H1 (cell line): ENCODE results near the gene LPIN2. TPM values are rescaled to one million over a fixed set of nuclear protein-coding genes. Genes with fewer than 3 reads are reported as not detected.

Source experiments
- CTCF ChIA-PET: fragments of 300-600 bp; sonication (Branson Sonifier 250); formaldehyde crosslinking; loops from one replicate; lab custom pipeline; 2021; ENCODE audit not compliant: partially characterized antibody; lab: Charles Lee
- POLR2A ChIA-PET: fragments of 300-600 bp; sonication (Branson Sonifier 250); formaldehyde crosslinking; loops from one replicate; lab custom pipeline; 2021; ENCODE audit warnings: inconsistent platforms; ENCODE audit not compliant: partially characterized antibody; lab: Charles Lee
- DNase-seq, 2 experiments: peaks; one replicate each; pipeline versions ENCODE4 v3.0.0 to v3.0.0-alpha.2; 2010 to 2022; ENCODE audit warnings: low spot score in 2 of 2, low read depth in 1 of 2, mixed read lengths in 1 of 2
- FAIRE-seq: peaks from 2 replicates; lab custom pipeline; 2011; peaks lifted over from hg19 to GRCh38; lab: Jason Lieb, UNC
- H2AFZ ChIP-seq: 2 replicates; pipeline ENCODE4 v1.8.1; 2012; ENCODE audit warnings: low read length, inconsistent platforms
- H2AK5ac ChIP-seq: 2 replicates; pipeline ENCODE4 v1.6.1; 2013; ENCODE audit warnings: low read depth, low read length
- H2BK120ac ChIP-seq: replicated peaks from 2 replicates; pipeline ENCODE3; 2013; ENCODE audit warnings: low read depth, low read length, inconsistent platforms
- H2BK12ac ChIP-seq: 2 replicates; pipeline ENCODE4 v1.6.1; 2013; ENCODE audit warnings: low read depth, low read length
- H2BK15ac ChIP-seq: 2 replicates; pipeline ENCODE4 v1.6.1; 2013; ENCODE audit warnings: low read length
- H2BK20ac ChIP-seq: 2 replicates; pipeline ENCODE4 v1.6.1; 2013; ENCODE audit warnings: low read length
- H2BK5ac ChIP-seq: 2 replicates; pipeline ENCODE4 v1.6.1; 2013; ENCODE audit warnings: low read depth, low read length
- H3K14ac ChIP-seq: 2 replicates; pipeline ENCODE4 v1.6.1; 2013; ENCODE audit warnings: inconsistent platforms; ENCODE audit not compliant: insufficient read length
- H3K18ac ChIP-seq: 2 replicates; pipeline ENCODE4 v1.6.1; 2013; ENCODE audit warnings: low read length; ENCODE audit errors: extremely low read depth
- H3K23ac ChIP-seq: 2 replicates; pipeline ENCODE4 v1.6.1; 2013; ENCODE audit warnings: inconsistent platforms; ENCODE audit not compliant: insufficient read length
- H3K23me2 ChIP-seq: 2 replicates; pipeline ENCODE4 v1.6.1; 2013; ENCODE audit warnings: low read depth, low read length
- H3K27ac ChIP-seq: 2 replicates; pipeline ENCODE4 v1.6.1; 2011; ENCODE audit warnings: low read depth, low read length, inconsistent platforms
- H3K27me3 ChIP-seq, 4 experiments: replicated peaks in 1 of 4; 1 replicate in 1 of 4; 2 replicates in 3 of 4; pipeline versions ENCODE4 v1.6.1 to v1.8.1; 2011 to 2013; ENCODE audit warnings: low read length in 3 of 4, mild to moderate bottlenecking in 3 of 4, inconsistent platforms in 2 of 4, mixed read lengths in 2 of 4, moderate library complexity in 1 of 4; ENCODE audit not compliant: control insufficient read depth in 3 of 4, insufficient read depth in 3 of 4; ENCODE audit errors: extremely low read depth in 1 of 4
- H3K36me3 ChIP-seq, 4 experiments: 2 replicates each; pipeline versions ENCODE4 v1.6.1 to v1.8.1; 2011 to 2013; ENCODE audit warnings: mild to moderate bottlenecking in 4 of 4, low read length in 3 of 4, moderate library complexity in 2 of 4, control low read depth in 1 of 4, inconsistent platforms in 1 of 4; ENCODE audit not compliant: insufficient read depth in 4 of 4, control insufficient read depth in 2 of 4
- H3K4ac ChIP-seq: replicated peaks from 2 replicates; pipeline ENCODE3; 2013; ENCODE audit warnings: low read length, low read depth, mixed read lengths, inconsistent platforms; ENCODE audit not compliant: insufficient read length
- H3K4me1 ChIP-seq, 4 experiments: replicated peaks in 1 of 4; 1 replicate in 1 of 4; 2 replicates in 3 of 4; pipeline versions ENCODE4 v1.6.1 to v1.8.1; 2011 to 2013; ENCODE audit warnings: low read length in 3 of 4, inconsistent platforms in 2 of 4, mixed read lengths in 1 of 4; ENCODE audit not compliant: insufficient read depth in 4 of 4, control insufficient read depth in 3 of 4
- H3K4me2 ChIP-seq, 2 experiments: 2 replicates each; pipeline versions ENCODE4 v1.6.1 to v1.8.1; 2011 to 2013; ENCODE audit warnings: low read depth in 2 of 2, low read length in 2 of 2, control low read depth in 1 of 2, inconsistent platforms in 1 of 2, mild to moderate bottlenecking in 1 of 2; ENCODE audit not compliant: insufficient read depth in 1 of 2
- H3K4me3 ChIP-seq, 4 experiments: fragments of 200-600, 300-600 bp in 1 of 4; sonication (generic), shearing (Covaris generic), sonication (Bioruptor Twin) in 1 of 4; 2 replicates each; pipeline versions ENCODE4 v1.5.1 to v1.8.1; 2011 to 2016; ENCODE audit warnings: low read length in 4 of 4, low read depth in 3 of 4, control low read depth in 2 of 4, inconsistent platforms in 2 of 4, mild to moderate bottlenecking in 2 of 4, mixed read lengths in 1 of 4, moderate library complexity in 1 of 4; ENCODE audit not compliant: insufficient read depth in 2 of 4; ENCODE audit errors: extremely low read depth in 1 of 4
- H3K56ac ChIP-seq: replicated peaks from 2 replicates; pipeline ENCODE3; 2013; ENCODE audit warnings: low read depth, mild to moderate bottlenecking, mixed read lengths, low read length, inconsistent platforms; ENCODE audit not compliant: insufficient read length
- H3K79me1 ChIP-seq: 2 replicates; pipeline ENCODE4 v1.6.1; 2013; ENCODE audit warnings: low read depth, low read length, control low read depth
- H3K79me2 ChIP-seq, 2 experiments: 2 replicates each; pipeline versions ENCODE4 v1.6.1 to v1.8.1; 2012 to 2013; ENCODE audit warnings: low read length in 2 of 2, mild to moderate bottlenecking in 2 of 2, inconsistent platforms in 1 of 2; ENCODE audit not compliant: insufficient read depth in 2 of 2, control insufficient read depth in 1 of 2
- H3K9ac ChIP-seq, 4 experiments: replicated peaks in 1 of 4; 1 replicate in 1 of 4; 2 replicates in 3 of 4; pipeline versions ENCODE4 v1.6.1 to v1.8.1; 2011 to 2013; ENCODE audit warnings: low read depth in 3 of 4, low read length in 3 of 4, control low read depth in 2 of 4, mild to moderate bottlenecking in 2 of 4, moderate library complexity in 2 of 4, inconsistent platforms in 1 of 4; ENCODE audit errors: extremely low read depth in 1 of 4
- H3K9me3 ChIP-seq, 2 experiments: 2 replicates each; pipeline versions ENCODE4 v1.6.1 to v1.8.1; 2012 to 2013; ENCODE audit warnings: mild to moderate bottlenecking in 2 of 2, moderate library complexity in 2 of 2, control low read depth in 1 of 2, inconsistent platforms in 1 of 2, low read depth in 1 of 2, low read length in 1 of 2, mixed read lengths in 1 of 2; ENCODE audit not compliant: insufficient read depth in 2 of 2
- H4K20me1 ChIP-seq, 2 experiments: replicated peaks in 1 of 2; 2 replicates each; pipeline versions ENCODE3 to v1.8.1; 2011 to 2013; ENCODE audit warnings: inconsistent platforms in 2 of 2, low read length in 2 of 2, mild to moderate bottlenecking in 1 of 2; ENCODE audit not compliant: insufficient read depth in 2 of 2, control insufficient read depth in 1 of 2
- H4K5ac ChIP-seq: 2 replicates; pipeline ENCODE4 v1.6.1; 2013; ENCODE audit warnings: low read length, low read depth, mixed read lengths, inconsistent platforms; ENCODE audit not compliant: insufficient read length
- H4K8ac ChIP-seq: 2 replicates; pipeline ENCODE4 v1.8.0; 2013; ENCODE audit warnings: mild to moderate bottlenecking, moderate library complexity, low read length, inconsistent platforms; ENCODE audit not compliant: insufficient read depth; ENCODE audit errors: extremely low read depth
- H4K91ac ChIP-seq: replicated peaks from 2 replicates; pipeline ENCODE3; 2013; ENCODE audit warnings: low read length, mixed read lengths, inconsistent platforms; ENCODE audit not compliant: insufficient read length
- CBX8 ChIP-seq: fragments of 300-800, 300-1000 bp; sonication (generic); IDR thresholded peaks from 2 replicates; pipeline ENCODE4 v1.7.1; 2016; ENCODE audit warnings: low read depth, low read length, borderline replicate concordance
- CEBPB ChIP-seq: IDR thresholded peaks from 2 replicates; pipeline ENCODE4 v1.6.1; 2012; ENCODE audit warnings: low read depth, low read length
- HDAC6 ChIP-seq: IDR thresholded peaks from one replicate; pipeline ENCODE4 v1.7.1; 2012; ENCODE audit warnings: low read depth, mild to moderate bottlenecking, inconsistent platforms, low read length, moderate library complexity
- MAX ChIP-seq: IDR thresholded peaks from 2 replicates; pipeline ENCODE4 v1.6.1; 2012; ENCODE audit warnings: inconsistent platforms
- RNF2 ChIP-seq: fragments of 200-900, 300-1000 bp; sonication (generic); IDR thresholded peaks from 2 replicates; pipeline ENCODE4 v1.7.1; 2016; ENCODE audit warnings: borderline replicate concordance, low read depth, mild to moderate bottlenecking, antibody characterized with exemption, low read length; ENCODE audit not compliant: poor library complexity, severe bottlenecking; ENCODE audit errors: missing control alignments
- TCF12 ChIP-seq: IDR thresholded peaks from 2 replicates; pipeline ENCODE4 v1.6.1; 2011; ENCODE audit warnings: low read depth, mild to moderate bottlenecking, low read length
- YY1 ChIP-seq: IDR thresholded peaks from 2 replicates; pipeline ENCODE4 v1.6.1; 2011; ENCODE audit warnings: low read depth, mild to moderate bottlenecking, low read length
- WGBS, 2 experiments: shearing (Covaris generic) in 1 of 2; methylation state at CpG; one replicate each; pipeline versions ENCODE4 v1.1.6 to v1.1.7; 2013 to 2015; ENCODE audit warnings: low lambda C conversion rate in 2 of 2, mixed read lengths in 2 of 2, inconsistent platforms in 1 of 2, low coverage in 1 of 2, missing lambda C conversion rate in 1 of 2; ENCODE audit not compliant: insufficient replicate concordance in 2 of 2, insufficient coverage in 1 of 2, insufficient read length in 1 of 2; ENCODE audit errors: extremely low coverage in 1 of 2, missing lambda C conversion rate in 1 of 2; 5-methylcytosine and 5-hydroxymethylcytosine counted together
- polyA plus RNA-seq, 7 experiments: library from polyadenylated mRNA; depleted of rRNA in 3 of 7; stranded (reverse) in 5 of 7; unstranded in 2 of 7; fragments of >200 nt in 5 of 7; fragments of 200-250 nt in 2 of 7; gene quantifications; 1 replicate in 5 of 7; 2 replicates in 1 of 7; 4 replicates in 1 of 7; pipeline versions ENCODE4 v1.2.1 to v1.2.3, GENCODE V29; 2011 to 2013; ENCODE audit warnings: missing spikeins in 2 of 7, mixed read lengths in 2 of 7
- total RNA-seq: library from RNA; stranded (reverse); fragmentation: NEBNext Ultra II Directional; extraction: Animal tissue kit (Norgen Biotek cat#: 25700); gene quantifications from 2 replicates; pipeline ENCODE4 v1.2.1, GENCODE V29; 2021
- TF ChIP-seq, protein P1 (sequence below), 3 experiments: IDR thresholded peaks; 1 replicate in 2 of 3; 2 replicates in 1 of 3; pipeline versions ENCODE4 v1.5.1 to v1.6.1; 2011; ENCODE audit warnings: low read length in 3 of 3, mild to moderate bottlenecking in 3 of 3, inconsistent platforms in 2 of 3, low read depth in 1 of 3, moderate library complexity in 1 of 3; ENCODE audit not compliant: insufficient read depth in 1 of 3; ENCODE audit errors: control extremely low read depth in 1 of 3
- TF ChIP-seq, protein P2 (sequence below): IDR thresholded peaks from 2 replicates; pipeline ENCODE4 v1.6.1; 2011; ENCODE audit warnings: low read length, improper control_type of control experiment

LPIN2 gene
- total and polyA plus RNA-seq, 2 of the 8 experiments (the other 6 are each of a cell fraction or from before 2014, with no cell fraction given) = 7.4 to 14.2 TPM

- peaks cover 9% of the 10 kb centered on the region for H3K79me1 ChIP-seq
- no peak overlapping the region for H4K91ac ChIP-seq
- H3K23ac ChIP-seq = no peak overlapping the region
- H2BK20ac ChIP-seq = no peak overlapping the region
- H3K18ac ChIP-seq = no peak overlapping the region
- no peak overlapping the region for H3K56ac ChIP-seq
- no peak overlapping the region for H2BK5ac ChIP-seq
- no peak overlapping the region for H2BK120ac ChIP-seq
- no peaks in the 10 kb centered on the region for H3K23me2 ChIP-seq
- H3K14ac ChIP-seq = no peak overlapping the region
- no peaks in the 10 kb centered on the region for H3K9me3 ChIP-seq
- H4K8ac ChIP-seq = no peak overlapping the region
- peaks cover 2 to 14% (median 9%) of the 10 kb centered on the region in 4 experiments for H3K4me1 ChIP-seq
- no peak overlapping the region for H3K9ac ChIP-seq
- peaks cover 0 to 1% of the 10 kb centered on the region in 2 experiments for H4K20me1 ChIP-seq
- CTCF ChIA-PET = interaction anchor here (0.7 to 5.9 kb wide), 25 partner anchors 8 to 252 kb away, joined by 3 to 47 read pairs (median 4); no protein-coding TSS in a partner anchor
- H3K4ac ChIP-seq = no peak overlapping the region
- H2AFZ ChIP-seq = no peak overlapping the region
- no peak overlapping the region for H3K4me2 ChIP-seq
- DNase-seq (no peak), FAIRE-seq (no peak)
- no peaks in the 10 kb centered on the region for H3K36me3 ChIP-seq
- H2BK15ac ChIP-seq = no peak overlapping the region
- H3K27ac ChIP-seq = no peak overlapping the region
- H3K79me2 ChIP-seq = peaks cover 0 to 63% of the 10 kb centered on the region in 2 experiments; a peak in 2 of 4 replicates
- WGBS, 2 experiments = 81% methylated on average over 2 of the region's 2 CpGs; no CpG with 5 or more reads in 1 of the 2 experiments
- no peaks in the 10 kb centered on the region for H3K27me3 ChIP-seq
- H2AK5ac ChIP-seq = no peak overlapping the region
- no peak overlapping the region for H3K4me3 ChIP-seq
- POLR2A ChIA-PET = interaction anchor here (0.8 to 1.1 kb wide), 2 partner anchors 13 to 79 kb away, joined by 3 to 5 read pairs; no protein-coding TSS in a partner anchor
- no peak overlapping the region for H4K5ac ChIP-seq
- no peak overlapping the region for H2BK12ac ChIP-seq
- no peak for TF ChIP-seq CBX8
- no peak for TF ChIP-seq CEBPB
- TF ChIP-seq, protein P1, sequence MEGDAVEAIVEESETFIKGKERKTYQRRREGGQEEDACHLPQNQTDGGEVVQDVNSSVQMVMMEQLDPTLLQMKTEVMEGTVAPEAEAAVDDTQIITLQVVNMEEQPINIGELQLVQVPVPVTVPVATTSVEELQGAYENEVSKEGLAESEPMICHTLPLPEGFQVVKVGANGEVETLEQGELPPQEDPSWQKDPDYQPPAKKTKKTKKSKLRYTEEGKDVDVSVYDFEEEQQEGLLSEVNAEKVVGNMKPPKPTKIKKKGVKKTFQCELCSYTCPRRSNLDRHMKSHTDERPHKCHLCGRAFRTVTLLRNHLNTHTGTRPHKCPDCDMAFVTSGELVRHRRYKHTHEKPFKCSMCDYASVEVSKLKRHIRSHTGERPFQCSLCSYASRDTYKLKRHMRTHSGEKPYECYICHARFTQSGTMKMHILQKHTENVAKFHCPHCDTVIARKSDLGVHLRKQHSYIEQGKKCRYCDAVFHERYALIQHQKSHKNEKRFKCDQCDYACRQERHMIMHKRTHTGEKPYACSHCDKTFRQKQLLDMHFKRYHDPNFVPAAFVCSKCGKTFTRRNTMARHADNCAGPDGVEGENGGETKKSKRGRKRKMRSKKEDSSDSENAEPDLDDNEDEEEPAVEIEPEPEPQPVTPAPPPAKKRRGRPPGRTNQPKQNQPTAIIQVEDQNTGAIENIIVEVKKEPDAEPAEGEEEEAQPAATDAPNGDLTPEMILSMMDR (IDR thresholded peaks at IDR 0.05; ENCODE audit: control extremely low read depth in 1 of 3, insufficient read depth in 1 of 3, low read depth in 1 of 3, low read length in 3 of 3) = no peak
- no peak for TF ChIP-seq TCF12
- TF ChIP-seq MAX = no peak
- no peak for TF ChIP-seq YY1
- TF ChIP-seq, protein P2, sequence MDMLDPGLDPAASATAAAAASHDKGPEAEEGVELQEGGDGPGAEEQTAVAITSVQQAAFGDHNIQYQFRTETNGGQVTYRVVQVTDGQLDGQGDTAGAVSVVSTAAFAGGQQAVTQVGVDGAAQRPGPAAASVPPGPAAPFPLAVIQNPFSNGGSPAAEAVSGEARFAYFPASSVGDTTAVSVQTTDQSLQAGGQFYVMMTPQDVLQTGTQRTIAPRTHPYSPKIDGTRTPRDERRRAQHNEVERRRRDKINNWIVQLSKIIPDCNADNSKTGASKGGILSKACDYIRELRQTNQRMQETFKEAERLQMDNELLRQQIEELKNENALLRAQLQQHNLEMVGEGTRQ = no peak
- TF ChIP-seq HDAC6 = no peak
- TF ChIP-seq RNF2 = no peak
Observed at GRCh38 chr18:2994020-2994589, 18.8 kb downstream of the LPIN2 start.
